ENCODE results near the gene HOXD3. TPM values are rescaled to one million over a fixed set of nuclear protein-coding genes. Genes with fewer than 3 reads are reported as not detected.

The HOXD3 gene
- total and polyA plus RNA-seq, 9 of the 15 experiments (the other 6 are each of a cell fraction or from before 2014, with no cell fraction given): not detected

DNA sequence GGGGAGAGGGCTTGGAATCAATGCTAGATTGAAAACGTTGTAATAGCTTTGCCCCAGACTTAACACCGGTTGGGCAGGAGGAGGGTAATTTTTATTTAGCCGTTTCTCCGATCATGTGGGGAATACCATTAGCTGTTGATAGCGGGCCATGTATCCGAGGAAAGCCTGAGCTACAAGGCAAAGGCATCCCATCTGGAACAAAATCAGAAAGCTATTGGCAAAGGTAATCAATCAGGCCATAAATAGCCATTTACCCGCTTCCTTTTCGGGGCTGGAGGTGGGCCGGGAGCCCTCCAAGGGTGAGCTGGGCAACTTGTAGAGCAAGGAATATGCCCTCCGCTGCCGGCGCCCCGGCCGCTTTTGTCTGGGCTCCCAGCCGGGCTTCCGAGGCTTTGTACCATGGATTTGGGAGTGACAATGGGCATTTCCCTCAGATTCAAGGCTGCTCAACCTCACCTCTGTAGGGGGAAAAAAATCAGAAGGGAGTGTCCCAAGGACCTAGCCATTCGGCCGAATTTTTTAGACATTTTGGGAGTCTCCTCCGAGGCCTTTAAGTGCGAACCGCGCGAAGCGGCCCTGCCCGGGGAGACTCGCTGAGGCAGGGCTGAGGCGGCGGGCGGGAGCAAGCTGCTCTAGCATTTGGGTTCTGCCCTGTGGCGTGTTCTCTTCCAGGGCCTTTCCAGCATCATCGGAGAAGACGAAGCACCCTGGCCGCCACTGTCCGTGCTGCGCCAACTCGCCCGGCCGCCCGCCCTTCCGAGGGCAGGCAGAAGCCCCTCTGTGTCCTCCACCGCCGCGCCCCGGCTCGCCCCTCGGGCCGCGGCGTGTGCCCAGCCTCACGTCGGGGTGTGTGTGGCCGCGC lies 35.7 kb upstream of the HOXD3 start:
- H3K4me3 ChIP-seq: no peak overlapping the region
- no peaks in the 10 kb centered on the region for H3K36me3 ChIP-seq (ENCODE audit: control insufficient read depth, insufficient read depth, low read length)
- no peak overlapping the region for H3K27ac ChIP-seq (ENCODE audit: extremely low read depth, low read depth, low read length)
- H3K9me1 ChIP-seq (ENCODE audit: control insufficient read depth, insufficient read depth, low read length): no peaks in the 10 kb centered on the region
- H3K27me3 ChIP-seq (ENCODE audit: control insufficient read depth in 2 of 2, insufficient read depth in 2 of 2, low read length in 2 of 2): peaks cover 79 to 82% of the 10 kb centered on the region in 2 experiments
- no peak overlapping the region for H2AFZ ChIP-seq (ENCODE audit: low read depth, low read length)
- no peaks in the 10 kb centered on the region for H3K79me2 ChIP-seq (ENCODE audit: control insufficient read depth, insufficient read depth, low read length)
- H3K4me1 ChIP-seq (replicated peaks in 1 of 2; ENCODE audit: control insufficient read depth in 2 of 2, insufficient read depth in 2 of 2, low read length in 2 of 2): peaks cover 0 to 25% of the 10 kb centered on the region in 2 experiments; a peak in 2 of 5 replicates
- ATAC-seq (no peak), FAIRE-seq (no peak), DNase-seq (ENCODE audit: extremely low read depth in 1 of 4, low spot score in 3 of 4) (no peak)
- 24% methylated on average over 43 of the region's 53 CpGs for WGBS (ENCODE audit: insufficient coverage, low coverage, missing lambda C conversion rate)
- in situ Hi-C loops (cut with MboI) (no loop called here), intact Hi-C loops (cut with micrococcal nuclease) (no loop called here)
- no peak for TF ChIP-seq KHSRP (IDR thresholded peaks at IDR 0.05)
- no peak for TF ChIP-seq ERF (CRISPR knock-in tag; IDR thresholded peaks at IDR 0.05)
- TF ChIP-seq GABPB2 (CRISPR knock-in tag; conservative IDR thresholded peaks at IDR 0.05): no peak
- TF ChIP-seq PCBP1 (IDR thresholded peaks at IDR 0.05; ENCODE audit: low read depth, low read length, poor library complexity, severe bottlenecking): no peak
- TF ChIP-seq, protein P1, sequence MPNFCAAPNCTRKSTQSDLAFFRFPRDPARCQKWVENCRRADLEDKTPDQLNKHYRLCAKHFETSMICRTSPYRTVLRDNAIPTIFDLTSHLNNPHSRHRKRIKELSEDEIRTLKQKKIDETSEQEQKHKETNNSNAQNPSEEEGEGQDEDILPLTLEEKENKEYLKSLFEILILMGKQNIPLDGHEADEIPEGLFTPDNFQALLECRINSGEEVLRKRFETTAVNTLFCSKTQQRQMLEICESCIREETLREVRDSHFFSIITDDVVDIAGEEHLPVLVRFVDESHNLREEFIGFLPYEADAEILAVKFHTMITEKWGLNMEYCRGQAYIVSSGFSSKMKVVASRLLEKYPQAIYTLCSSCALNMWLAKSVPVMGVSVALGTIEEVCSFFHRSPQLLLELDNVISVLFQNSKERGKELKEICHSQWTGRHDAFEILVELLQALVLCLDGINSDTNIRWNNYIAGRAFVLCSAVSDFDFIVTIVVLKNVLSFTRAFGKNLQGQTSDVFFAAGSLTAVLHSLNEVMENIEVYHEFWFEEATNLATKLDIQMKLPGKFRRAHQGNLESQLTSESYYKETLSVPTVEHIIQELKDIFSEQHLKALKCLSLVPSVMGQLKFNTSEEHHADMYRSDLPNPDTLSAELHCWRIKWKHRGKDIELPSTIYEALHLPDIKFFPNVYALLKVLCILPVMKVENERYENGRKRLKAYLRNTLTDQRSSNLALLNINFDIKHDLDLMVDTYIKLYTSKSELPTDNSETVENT (CRISPR knock-in tag; IDR thresholded peaks at IDR 0.05): no peak
- TF ChIP-seq NFRKB (IDR thresholded peaks at IDR 0.05; ENCODE audit: low read depth): no peak
- no peak for TF ChIP-seq ZNF586 (CRISPR knock-in tag; conservative IDR thresholded peaks at IDR 0.05)
- ChIA-PET POLR2A (no interaction called here), CTCF (ENCODE audit: low intra/inter-chr PET ratio) (no interaction called here)
- no peak overlapping the region for H3K4me2 ChIP-seq (ENCODE audit: insufficient read depth, low read length)
- H3K9me3 ChIP-seq (replicated peaks; ENCODE audit: control insufficient read depth, insufficient read depth, low read depth, low read length): no peaks in the 10 kb centered on the region
- BruUV-seq (replicated peaks): no TSS peak
- peaks cover 3% of the 10 kb centered on the region; the same call in 1 of the 2 replicates for H4K20me1 ChIP-seq (replicated peaks; ENCODE audit: control insufficient read depth, insufficient read depth, low read length)
- no peak overlapping the region for H3K9ac ChIP-seq (ENCODE audit: insufficient read depth in 1 of 2, low read depth in 2 of 2, low read length in 2 of 2)

Measured in K562 (cell line).